ENCODE data around the gene HERPUD1.

The HERPUD1 gene

GRCh38 chr16:56910654-56911539 lies 21.0 kb upstream of the HERPUD1 start:
- in situ Hi-C loops (cut with HindIII; ENCODE audit: low sequenced_read_pairs): no loop called here

- in situ Hi-C loops (cut with HindIII; ENCODE audit: low sequenced_read_pairs): no loop called here
Measured at GRCh38 chr16:56911771-56912571, 20.0 kb upstream of the HERPUD1 start.

GRCh38 chr16:56912746-56913708 lies 18.9 kb upstream of the HERPUD1 start:
- in situ Hi-C loops (cut with HindIII; ENCODE audit: low sequenced_read_pairs): no loop called here

- in situ Hi-C loops (cut with HindIII; ENCODE audit: low sequenced_read_pairs): no loop called here
Measured at GRCh38 chr16:56914896-56915295, 17.0 kb upstream of the HERPUD1 start.

- in situ Hi-C loops (cut with HindIII; ENCODE audit: low sequenced_read_pairs): no loop called here
Measured at GRCh38 chr16:56915336-56916119, 16.4 kb upstream of the HERPUD1 start.

GRCh38 chr16:56916571-56917403 lies 15.2 kb upstream of the HERPUD1 start:
- in situ Hi-C loops (cut with HindIII; ENCODE audit: low sequenced_read_pairs): no loop called here

- in situ Hi-C loops (cut with HindIII; ENCODE audit: low sequenced_read_pairs): no loop called here
Measured at GRCh38 chr16:56918467-56919012, 13.4 kb upstream of the HERPUD1 start.

- in situ Hi-C loops (cut with HindIII; ENCODE audit: low sequenced_read_pairs): no loop called here
Measured at GRCh38 chr16:56919099-56919800, 12.7 kb upstream of the HERPUD1 start.

GRCh38 chr16:56921571-56921970 lies 10.4 kb upstream of the HERPUD1 start:
- in situ Hi-C loops (cut with HindIII; ENCODE audit: low sequenced_read_pairs): no loop called here

- in situ Hi-C loops (cut with HindIII; ENCODE audit: low sequenced_read_pairs): no loop called here
Measured at GRCh38 chr16:56923481-56924091, 8.4 kb upstream of the HERPUD1 start.

GRCh38 chr16:56927471-56927870 lies 4.5 kb upstream of the HERPUD1 start:
- in situ Hi-C loops (cut with HindIII; ENCODE audit: low sequenced_read_pairs): no loop called here

- in situ Hi-C loops (cut with HindIII; ENCODE audit: low sequenced_read_pairs): no loop called here
Measured at GRCh38 chr16:56929639-56930038, 2.3 kb upstream of the HERPUD1 start.

- in situ Hi-C loops (cut with HindIII; ENCODE audit: low sequenced_read_pairs): no loop called here
Measured at GRCh38 chr16:56930486-56931270, 1.3 kb upstream of the HERPUD1 start.

GRCh38 chr16:56931271-56931891 lies 561 bp upstream of the HERPUD1 start:
- in situ Hi-C loops (cut with HindIII; ENCODE audit: low sequenced_read_pairs): no loop called here

GRCh38 chr16:56932721-56933619 lies 1.0 kb downstream of the HERPUD1 start:
- in situ Hi-C loops (cut with HindIII; ENCODE audit: low sequenced_read_pairs): no loop called here

All from endothelial cell of hepatic sinusoid (primary cell).